Karpas-422 (cell line): ENCODE results near the gene PRPF38A. TPM values are rescaled to one million over a fixed set of nuclear protein-coding genes. Genes with fewer than 3 reads are reported as not detected.
A peak's percentile ranks its signal among the peaks of the same experiment; 100 is the strongest.

ENCODE experiments used
- DNase-seq: peaks from one replicate; pipeline ENCODE4 v3.0.0-alpha.2; 2015
- H2AFZ ChIP-seq: fragments of 200-600 bp; sonication (generic); 2 replicates; pipeline ENCODE4 v1.6.1; 2014; ENCODE audit warnings: antibody characterized with exemption, low read length, mixed read lengths
- H3K27ac ChIP-seq: fragments of 200-600 bp; sonication (generic); 2 replicates; pipeline ENCODE4 v1.5.1; 2014; ENCODE audit warnings: mild to moderate bottlenecking, low read length, moderate library complexity
- H3K27me3 ChIP-seq: fragments of 200-600 bp; sonication (generic); 2 replicates; pipeline ENCODE4 v1.6.1; 2014; ENCODE audit warnings: low read length, mixed read lengths
- H3K36me3 ChIP-seq: fragments of 200-600 bp; sonication (generic); 2 replicates; pipeline ENCODE4 v1.6.1; 2014; ENCODE audit warnings: low read length, mixed read lengths; ENCODE audit not compliant: insufficient read depth
- H3K4me1 ChIP-seq: fragments of 200-600 bp; sonication (generic); 2 replicates; pipeline ENCODE4 v1.6.1; 2014; ENCODE audit warnings: mild to moderate bottlenecking, low read length, mixed read lengths
- H3K4me2 ChIP-seq: fragments of 200-600 bp; sonication (generic); 2 replicates; pipeline ENCODE4 v1.6.1; 2014; ENCODE audit warnings: low read length, low read depth, mild to moderate bottlenecking; ENCODE audit not compliant: poor library complexity, severe bottlenecking
- H3K4me3 ChIP-seq: fragments of 200-600 bp; sonication (generic); 2 replicates; pipeline ENCODE4 v1.5.1; 2014; ENCODE audit warnings: mild to moderate bottlenecking, antibody characterized with exemption, low read length, mixed read lengths
- H3K79me2 ChIP-seq: fragments of 200-600 bp; sonication (generic); 2 replicates; pipeline ENCODE4 v1.6.1; 2014; ENCODE audit warnings: mild to moderate bottlenecking, low read length, mixed read lengths
- H3K9ac ChIP-seq: fragments of 200-600 bp; sonication (generic); 2 replicates; pipeline ENCODE4 v1.6.0; 2014; ENCODE audit warnings: low read length
- H3K9me2 ChIP-seq: fragments of 200-600 bp; sonication (generic), shearing (Covaris generic); replicated peaks from 2 replicates; pipeline ENCODE4 v1.6.0; 2014; ENCODE audit warnings: mild to moderate bottlenecking, low read length, moderate library complexity; ENCODE audit not compliant: insufficient read depth
- H3K9me3 ChIP-seq: fragments of 300-700, 200-600 bp; sonication (generic); 2 replicates; pipeline ENCODE4 v1.6.1; 2014; ENCODE audit warnings: low read length, mixed read lengths
- H4K20me1 ChIP-seq: fragments of 200-600 bp; sonication (generic); 2 replicates; pipeline ENCODE4 v1.6.1; 2014; ENCODE audit warnings: mild to moderate bottlenecking, antibody characterized with exemption, low read length, low read depth; ENCODE audit not compliant: insufficient read depth
- total RNA-seq: library from RNA; depleted of rRNA; stranded (reverse); fragments of >200 nt; shearing (Covaris generic); gene quantifications from 2 replicates; pipeline ENCODE4 v1.2.3, GENCODE V29; 2014; ENCODE audit warnings: low replicate concordance

The PRPF38A gene
- total RNA-seq, 1 experiment from 2014 or later: 26.3 TPM

GRCh38 chr1:52404975-52405338 is 555 bp downstream of the PRPF38A start:
- H3K36me3 ChIP-seq: peaks cover 44% of the 10 kb centered on the region
- H3K27ac ChIP-seq: peak overlapping the region; percentile 79
- H3K4me3 ChIP-seq: peak overlapping the region; percentile 83
- no peak for DNase-seq
- H3K27me3 ChIP-seq: no peaks in the 10 kb centered on the region
- no peaks in the 10 kb centered on the region for H3K9me3 ChIP-seq
- no peaks in the 10 kb centered on the region for H3K9me2 ChIP-seq
- peaks cover 27% of the 10 kb centered on the region for H3K4me1 ChIP-seq
- H3K4me2 ChIP-seq: peak overlapping the region; percentile 75
- H3K79me2 ChIP-seq: peaks cover 83% of the 10 kb centered on the region
- peak overlapping the region; percentile 79; the same call in 1 of the 2 replicates for H2AFZ ChIP-seq
- no peaks in the 10 kb centered on the region for H4K20me1 ChIP-seq
- H3K9ac ChIP-seq: peak overlapping the region; percentile 88

DNA sequence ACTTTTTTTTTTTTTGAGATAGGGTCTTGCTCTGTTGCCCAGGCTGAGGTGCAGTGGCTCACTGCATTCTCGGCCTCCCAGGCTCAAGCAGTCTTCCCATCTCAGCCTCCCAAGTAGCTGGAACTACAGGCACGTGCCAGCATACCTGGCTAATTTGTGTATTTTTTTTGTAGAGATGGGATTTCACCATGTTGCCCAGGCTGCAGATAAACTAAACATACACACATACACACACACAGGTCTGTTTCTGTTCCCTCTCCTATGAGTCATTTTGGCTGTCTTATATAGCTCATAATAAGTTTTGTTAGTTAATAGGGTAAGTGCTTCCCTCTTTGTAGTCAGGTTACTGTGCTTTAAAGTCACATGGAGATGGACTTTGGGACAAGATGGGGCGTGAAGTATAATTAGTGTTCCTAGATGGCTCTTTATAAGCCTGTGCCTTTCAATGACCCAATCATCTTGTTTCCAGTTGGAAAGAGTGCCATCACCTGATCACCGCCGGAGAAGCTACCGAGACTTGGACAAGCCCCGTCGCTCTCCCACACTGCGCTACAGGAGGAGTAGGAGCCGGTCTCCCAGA is 9.1 kb downstream of the PRPF38A start:
- H3K27me3 ChIP-seq: no peaks in the 10 kb centered on the region
- no peak for DNase-seq
- no peaks in the 10 kb centered on the region for H4K20me1 ChIP-seq
- H2AFZ ChIP-seq: no peak overlapping the region
- H3K36me3 ChIP-seq: peaks cover 67% of the 10 kb centered on the region
- no peak overlapping the region for H3K27ac ChIP-seq
- no peak overlapping the region for H3K4me3 ChIP-seq
- H3K9ac ChIP-seq: no peak overlapping the region
- H3K9me3 ChIP-seq: no peaks in the 10 kb centered on the region
- H3K9me2 ChIP-seq: no peaks in the 10 kb centered on the region
- H3K4me2 ChIP-seq: no peak overlapping the region
- H3K4me1 ChIP-seq: no peaks in the 10 kb centered on the region
- peaks cover 8% of the 10 kb centered on the region; the same call in 1 of the 2 replicates for H3K79me2 ChIP-seq

DNA sequence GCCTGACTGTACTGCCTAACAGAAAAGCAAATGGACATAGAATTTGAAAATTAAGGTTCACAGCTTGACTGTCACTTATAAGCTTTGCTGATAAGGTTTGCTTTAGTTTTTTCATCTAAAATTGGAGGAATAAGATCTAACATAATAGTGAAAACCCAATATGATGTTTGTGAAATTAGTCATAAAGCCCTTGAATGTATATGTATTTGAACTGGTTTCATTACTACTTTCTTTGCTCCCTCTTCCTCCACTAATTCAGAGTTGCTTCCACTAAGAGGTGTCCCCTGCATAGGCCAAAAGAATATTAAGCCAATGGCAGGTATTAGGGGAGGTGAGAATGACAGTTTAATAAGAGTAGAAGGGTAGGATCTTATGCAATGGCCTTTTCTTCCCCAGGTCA is 10.5 kb downstream of the PRPF38A start:
- H4K20me1 ChIP-seq: no peaks in the 10 kb centered on the region
- H3K4me3 ChIP-seq: no peak overlapping the region
- no peaks in the 10 kb centered on the region for H3K27me3 ChIP-seq
- no peaks in the 10 kb centered on the region for H3K9me2 ChIP-seq
- 0 out of 2 replicates have a peak, but pooled peaks cover 3% of the 10 kb centered on the region for H3K79me2 ChIP-seq
- H3K27ac ChIP-seq: no peak overlapping the region
- no peaks in the 10 kb centered on the region for H3K4me1 ChIP-seq
- no peak overlapping the region for H2AFZ ChIP-seq
- H3K36me3 ChIP-seq: peaks cover 61% of the 10 kb centered on the region
- H3K9ac ChIP-seq: no peak overlapping the region
- H3K4me2 ChIP-seq: no peak overlapping the region
- DNase-seq: no peak
- H3K9me3 ChIP-seq: no peaks in the 10 kb centered on the region

GRCh38 chr1:52416811-52417210 is 12.4 kb downstream of the PRPF38A start:
- no peak overlapping the region for H2AFZ ChIP-seq
- no peak overlapping the region for H3K4me2 ChIP-seq
- H3K4me1 ChIP-seq: no peaks in the 10 kb centered on the region
- H3K9ac ChIP-seq: no peak overlapping the region
- no peak overlapping the region for H3K4me3 ChIP-seq
- H3K9me2 ChIP-seq: no peaks in the 10 kb centered on the region
- no peaks in the 10 kb centered on the region for H3K9me3 ChIP-seq
- H3K36me3 ChIP-seq: peaks cover 62% of the 10 kb centered on the region; the same call in 1 of the 2 replicates
- no peak overlapping the region for H3K27ac ChIP-seq
- peaks cover 10% of the 10 kb centered on the region for H3K79me2 ChIP-seq
- no peaks in the 10 kb centered on the region for H3K27me3 ChIP-seq
- DNase-seq: no peak
- no peaks in the 10 kb centered on the region for H4K20me1 ChIP-seq

- Histone ChIP-seq H2AFZ (no peak overlapping the region), H3K9ac (no peak overlapping the region), H3K79me2 (peaks cover 10% of the 10 kb centered on the region), H3K27ac (no peak overlapping the region), H3K4me1 (no peaks in the 10 kb centered on the region), H3K27me3 (no peaks in the 10 kb centered on the region), H3K4me2 (no peak overlapping the region), H3K9me3 (no peaks in the 10 kb centered on the region), H4K20me1 (no peaks in the 10 kb centered on the region), H3K9me2 (no peaks in the 10 kb centered on the region), H3K4me3 (no peak overlapping the region), H3K36me3 (peaks cover 54% of the 10 kb centered on the region; the same call in 1 of the 2 replicates)
- no peak for DNase-seq
Observed at GRCh38 chr1:52420713-52421112, 16.3 kb downstream of the PRPF38A start.

DNA sequence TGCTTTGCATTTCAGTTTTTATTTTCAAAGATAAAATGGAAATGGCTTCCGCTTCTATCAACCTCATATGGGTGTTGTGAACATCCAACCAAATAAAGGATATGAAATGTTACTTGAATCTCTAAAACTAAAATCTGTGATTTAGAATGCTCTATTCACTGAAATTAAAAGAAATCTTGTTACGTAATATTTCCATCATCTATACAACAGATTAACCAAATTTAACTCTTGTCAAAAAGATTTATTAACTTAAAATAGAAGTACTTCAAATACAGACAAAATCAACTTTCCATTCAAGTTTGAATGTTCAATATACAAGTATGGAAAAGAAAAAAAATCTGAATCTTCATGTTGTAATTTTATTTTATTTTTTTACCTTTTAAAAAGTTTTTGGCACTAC is 18.7 kb downstream of the PRPF38A start:
- no peak for DNase-seq
- H3K27me3 ChIP-seq: no peaks in the 10 kb centered on the region
- H3K9me3 ChIP-seq: no peaks in the 10 kb centered on the region
- peaks cover 40% of the 10 kb centered on the region; the same call in 1 of the 2 replicates for H3K36me3 ChIP-seq
- no peak overlapping the region for H3K27ac ChIP-seq
- H3K79me2 ChIP-seq: peaks cover 7% of the 10 kb centered on the region
- no peak overlapping the region for H2AFZ ChIP-seq
- H3K9ac ChIP-seq: no peak overlapping the region
- no peak overlapping the region for H3K4me2 ChIP-seq
- no peaks in the 10 kb centered on the region for H3K9me2 ChIP-seq
- no peaks in the 10 kb centered on the region for H3K4me1 ChIP-seq
- H3K4me3 ChIP-seq: no peak overlapping the region
- H4K20me1 ChIP-seq: no peaks in the 10 kb centered on the region

DNA sequence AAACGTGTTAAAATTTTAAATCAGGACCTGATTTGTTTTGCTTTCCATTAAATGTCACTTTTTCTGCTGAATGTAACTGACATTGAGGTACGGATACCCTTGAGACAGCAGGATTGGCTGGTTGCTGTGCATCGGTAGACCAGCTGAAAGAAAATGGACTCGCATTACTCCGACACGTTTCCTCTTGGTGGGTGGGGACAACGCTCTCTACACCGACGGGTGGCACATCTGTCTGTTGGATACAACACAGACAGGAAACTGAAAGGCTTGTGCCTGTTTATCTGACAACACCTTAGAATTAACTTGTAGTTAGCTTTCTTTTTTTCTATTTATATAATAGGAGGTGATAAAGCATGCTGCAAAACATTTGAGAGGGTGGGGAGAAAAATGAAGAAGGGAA is 19.4 kb downstream of the PRPF38A start:
- no peaks in the 10 kb centered on the region for H3K27me3 ChIP-seq
- H4K20me1 ChIP-seq: no peaks in the 10 kb centered on the region
- no peaks in the 10 kb centered on the region for H3K9me3 ChIP-seq
- no peaks in the 10 kb centered on the region for H3K4me1 ChIP-seq
- H3K9me2 ChIP-seq: no peaks in the 10 kb centered on the region
- H3K36me3 ChIP-seq: peaks cover 36% of the 10 kb centered on the region; the same call in 1 of the 2 replicates
- H3K4me2 ChIP-seq: no peak overlapping the region
- H3K9ac ChIP-seq: no peak overlapping the region
- H3K79me2 ChIP-seq: peaks cover 7% of the 10 kb centered on the region
- H3K4me3 ChIP-seq: no peak overlapping the region
- H3K27ac ChIP-seq: no peak overlapping the region
- no peak overlapping the region for H2AFZ ChIP-seq
- no peak for DNase-seq

GRCh38 chr1:52424231-52424636 is 19.8 kb downstream of the PRPF38A start:
- peaks cover 36% of the 10 kb centered on the region; the same call in 1 of the 2 replicates for H3K36me3 ChIP-seq
- no peak overlapping the region for H3K27ac ChIP-seq
- peaks cover 7% of the 10 kb centered on the region for H3K79me2 ChIP-seq
- H3K4me2 ChIP-seq: no peak overlapping the region
- H4K20me1 ChIP-seq: no peaks in the 10 kb centered on the region
- H3K4me3 ChIP-seq: no peak overlapping the region
- H3K4me1 ChIP-seq: no peaks in the 10 kb centered on the region
- DNase-seq: no peak
- no peaks in the 10 kb centered on the region for H3K9me2 ChIP-seq
- H3K27me3 ChIP-seq: no peaks in the 10 kb centered on the region
- H2AFZ ChIP-seq: no peak overlapping the region
- H3K9me3 ChIP-seq: no peaks in the 10 kb centered on the region
- no peak overlapping the region for H3K9ac ChIP-seq
